Measurements from ENCODE around the gene PPT2.
"Not testable (repeated sequence)": the region's sequence is repeated elsewhere in the genome, so short reads cannot be mapped to it uniquely, and the experiment has no call there.

Gene PPT2

GRCh38 chr6:32181915-32182529 is 28.1 kb downstream of the PPT2 start:
- TF ChIP-seq CTCF (IDR thresholded peaks at IDR 0.05; ENCODE audit: insufficient read depth, low read length, missing control alignments), result no peak
- H3K4me3 ChIP-seq (ENCODE audit: low read depth, low read length), result no peak overlapping the region
- ChIA-PET POLR2A (interaction anchor here (1.2 kb wide), 1 partner anchor 11 kb away, joined by 3 read pairs; the partner anchor contains the start of gene GPSM3), CTCF (interaction anchor here (0.8 to 2.0 kb wide), 4 partner anchors 12 to 65 kb away, joined by 3 to 10 read pairs (median 4); no protein-coding TSS in a partner anchor)
- no peak for DNase-seq (ENCODE audit: low read depth, low spot score)

- no peak overlapping the region for H3K4me3 ChIP-seq (ENCODE audit: low read depth, low read length)
- TF ChIP-seq CTCF (IDR thresholded peaks at IDR 0.05; ENCODE audit: insufficient read depth, low read length, missing control alignments), result no peak
- POLR2A ChIA-PET, result interaction anchor here (1.2 kb wide), 1 partner anchor 11 kb away, joined by 3 read pairs; the partner anchor contains the start of gene GPSM3
- no peak for DNase-seq (ENCODE audit: low read depth, low spot score)
- CTCF ChIA-PET, result interaction anchor here (0.9 to 2.0 kb wide), 3 partner anchors 12 to 65 kb away, joined by 3 to 10 read pairs (median 4); no protein-coding TSS in a partner anchor
These were observed 28.6 kb downstream of the PPT2 start for GRCh38 chr6:32182555-32182981.

- no peak for DNase-seq (ENCODE audit: low read depth, low spot score)
- ChIA-PET POLR2A (interaction anchor here (1.2 kb wide), 1 partner anchor 10 kb away, joined by 3 read pairs; the partner anchor contains the start of gene GPSM3), CTCF (interaction anchor here (0.9 to 2.0 kb wide), 3 partner anchors 11 to 65 kb away, joined by 3 to 10 read pairs (median 4); no protein-coding TSS in a partner anchor)
These were observed 29.1 kb downstream of the PPT2 start for GRCh38 chr6:32183030-32183429.

GRCh38 chr6:32183483-32184083 is 29.6 kb downstream of the PPT2 start:
- CTCF ChIA-PET, result interaction anchor here (2.0 kb wide), 1 partner anchor 12 kb away, joined by 10 read pairs; no protein-coding TSS in a partner anchor
- no peak for DNase-seq (ENCODE audit: low read depth, low spot score)
- no peak for TF ChIP-seq CTCF (IDR thresholded peaks at IDR 0.05; ENCODE audit: insufficient read depth, low read length, missing control alignments)
- no peak overlapping the region for H3K4me3 ChIP-seq (ENCODE audit: low read depth, low read length)
- POLR2A ChIA-PET, result no interaction called here

More at GRCh38 chr6:32183030-32183429, 29.1 kb downstream of the PPT2 start:
- TF ChIP-seq CTCF (IDR thresholded peaks at IDR 0.05; ENCODE audit: insufficient read depth, low read length, missing control alignments), result no peak
- no peak overlapping the region for H3K4me3 ChIP-seq (ENCODE audit: low read depth, low read length)

DNA sequence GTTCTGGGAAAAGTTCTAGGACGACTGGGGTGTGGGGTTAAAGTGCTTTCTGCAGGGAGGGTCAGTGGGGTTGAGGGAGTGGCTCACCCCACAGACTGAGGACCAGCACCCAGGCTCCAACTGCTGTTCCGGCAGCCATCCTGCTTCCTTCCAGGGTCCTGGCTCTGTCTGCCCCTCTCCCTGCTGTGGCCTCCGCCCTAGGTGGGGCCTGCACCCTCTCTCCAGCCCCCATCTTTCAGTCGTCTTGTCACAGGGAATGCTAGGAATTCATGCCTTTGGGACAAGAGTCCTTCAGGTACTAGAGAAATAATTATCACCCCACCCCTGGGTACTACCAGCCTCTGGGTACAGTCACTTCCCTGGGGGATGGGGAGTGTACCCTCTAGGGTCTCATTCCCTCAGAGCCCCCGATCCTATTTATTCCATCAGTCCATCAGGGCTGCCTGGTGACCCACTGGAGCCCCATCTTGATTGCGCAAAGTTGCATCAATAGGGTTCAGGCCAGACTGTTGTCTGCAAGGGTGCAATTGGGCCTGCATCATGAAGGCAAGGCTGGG is 30.2 kb downstream of the PPT2 start, which contains the start of gene AGER:
Gene AGER (minus strand): TSS at position 170 of the 557 bp plus-strand sequence. CDS start 31 bp downstream, at position 139.
- no peak within 1 kb of the TSS for H3K4me3 ChIP-seq (ENCODE audit: low read depth, low read length)
- ChIA-PET CTCF (no interaction called here), POLR2A (no interaction called here)
- no peak for DNase-seq (ENCODE audit: low read depth, low spot score)
- no peak for TF ChIP-seq CTCF (IDR thresholded peaks at IDR 0.05; ENCODE audit: insufficient read depth, low read length, missing control alignments)

DNA sequence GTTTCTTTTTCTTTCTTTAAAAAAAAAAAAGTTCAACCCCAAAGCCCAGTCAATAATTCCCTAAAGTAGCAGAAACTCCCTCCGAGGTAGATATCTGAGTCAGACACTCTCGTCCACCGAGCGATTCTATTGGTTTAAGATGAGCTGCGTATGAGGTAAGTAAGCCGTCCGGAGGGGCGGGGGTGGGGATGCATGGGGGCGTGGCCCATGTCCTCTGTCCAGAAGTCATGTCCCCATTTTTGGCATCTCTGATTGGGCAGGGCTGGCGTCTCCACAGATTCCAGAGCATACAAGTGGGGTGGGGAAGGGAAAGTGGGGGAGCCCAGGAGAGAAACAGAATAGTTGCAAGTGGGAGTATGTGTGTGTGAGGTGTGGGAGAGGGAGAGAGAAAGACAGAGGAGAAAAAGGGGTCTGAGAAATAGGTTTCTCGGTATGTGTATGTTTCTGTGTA is 31.8 kb downstream of the PPT2 start:
- H3K4me3 ChIP-seq (ENCODE audit: low read depth, low read length); DNase-seq (ENCODE audit: low read depth, low spot score); CTCF ChIA-PET: not testable (repeated sequence)
- POLR2A ChIA-PET, result interaction anchor here (0.6 to 0.7 kb wide), 2 partner anchors 109 to 1114 kb away, joined by 3 read pairs; no protein-coding TSS in a partner anchor

GRCh38 chr6:32186151-32186840 is 32.4 kb downstream of the PPT2 start:
- POLR2A ChIA-PET, result interaction anchor here (0.7 kb wide), 1 partner anchor 1113 kb away, joined by 3 read pairs; no protein-coding TSS in a partner anchor
- H3K4me3 ChIP-seq (ENCODE audit: low read depth, low read length); CTCF ChIA-PET; DNase-seq (ENCODE audit: low read depth, low spot score): not testable (repeated sequence)

All from AG04449 (cell line).